Fibroblast of the aortic adventitia (primary cell): ENCODE results near the gene GMDS. TPM values are rescaled to one million over a fixed set of nuclear protein-coding genes. Genes with fewer than 3 reads are reported as not detected.
A peak's percentile ranks its signal among the peaks of the same experiment; 100 is the strongest.

Experiments used
- DNase-seq: peaks from one replicate; pipeline ENCODE4 v3.0.0-alpha.2; 2010; ENCODE audit warnings: low read depth
- H3K4me3 ChIP-seq: 2 replicates; pipeline ENCODE4 v1.5.1; 2011; ENCODE audit warnings: low read depth, mild to moderate bottlenecking, control low read depth, low read length, moderate library complexity
- total RNA-seq: library from RNA; depleted of rRNA; stranded (reverse); fragments of >200 nt; gene quantifications from 2 replicates; pipeline ENCODE4 v1.2.3, GENCODE V29; 2012; ENCODE audit warnings: low replicate concordance
- TF ChIP-seq, protein P1 (sequence below): IDR thresholded peaks from 2 replicates; pipeline ENCODE4 v1.5.1; 2011; ENCODE audit warnings: mild to moderate bottlenecking, low read length, control low read depth, inconsistent platforms; ENCODE audit not compliant: insufficient read depth

GMDS gene
- total RNA-seq, 1 donor: 15.9 TPM

DNA sequence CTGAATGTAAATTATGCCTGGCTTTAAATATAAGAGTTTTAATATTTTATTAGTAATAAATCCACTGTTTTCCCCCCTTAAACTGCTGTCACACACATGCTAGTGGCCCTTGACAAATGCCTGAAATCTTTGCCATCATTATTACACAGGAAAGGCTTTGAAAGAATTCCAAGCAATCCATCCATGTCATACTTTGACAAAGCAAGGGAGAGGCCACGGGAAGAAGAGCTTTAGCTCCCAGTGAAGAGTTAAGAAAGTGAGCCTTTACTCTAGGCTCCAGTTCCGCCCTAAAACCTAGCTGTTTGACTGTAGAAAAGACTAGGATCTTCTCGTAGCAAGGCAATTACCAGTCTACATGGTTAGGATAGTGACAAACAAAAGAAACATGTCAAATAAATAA lies 147.9 kb downstream of the GMDS start:
- no peak for DNase-seq
- H3K4me3 ChIP-seq: no peak overlapping the region
- TF ChIP-seq, protein P1, sequence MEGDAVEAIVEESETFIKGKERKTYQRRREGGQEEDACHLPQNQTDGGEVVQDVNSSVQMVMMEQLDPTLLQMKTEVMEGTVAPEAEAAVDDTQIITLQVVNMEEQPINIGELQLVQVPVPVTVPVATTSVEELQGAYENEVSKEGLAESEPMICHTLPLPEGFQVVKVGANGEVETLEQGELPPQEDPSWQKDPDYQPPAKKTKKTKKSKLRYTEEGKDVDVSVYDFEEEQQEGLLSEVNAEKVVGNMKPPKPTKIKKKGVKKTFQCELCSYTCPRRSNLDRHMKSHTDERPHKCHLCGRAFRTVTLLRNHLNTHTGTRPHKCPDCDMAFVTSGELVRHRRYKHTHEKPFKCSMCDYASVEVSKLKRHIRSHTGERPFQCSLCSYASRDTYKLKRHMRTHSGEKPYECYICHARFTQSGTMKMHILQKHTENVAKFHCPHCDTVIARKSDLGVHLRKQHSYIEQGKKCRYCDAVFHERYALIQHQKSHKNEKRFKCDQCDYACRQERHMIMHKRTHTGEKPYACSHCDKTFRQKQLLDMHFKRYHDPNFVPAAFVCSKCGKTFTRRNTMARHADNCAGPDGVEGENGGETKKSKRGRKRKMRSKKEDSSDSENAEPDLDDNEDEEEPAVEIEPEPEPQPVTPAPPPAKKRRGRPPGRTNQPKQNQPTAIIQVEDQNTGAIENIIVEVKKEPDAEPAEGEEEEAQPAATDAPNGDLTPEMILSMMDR: no peak

DNA sequence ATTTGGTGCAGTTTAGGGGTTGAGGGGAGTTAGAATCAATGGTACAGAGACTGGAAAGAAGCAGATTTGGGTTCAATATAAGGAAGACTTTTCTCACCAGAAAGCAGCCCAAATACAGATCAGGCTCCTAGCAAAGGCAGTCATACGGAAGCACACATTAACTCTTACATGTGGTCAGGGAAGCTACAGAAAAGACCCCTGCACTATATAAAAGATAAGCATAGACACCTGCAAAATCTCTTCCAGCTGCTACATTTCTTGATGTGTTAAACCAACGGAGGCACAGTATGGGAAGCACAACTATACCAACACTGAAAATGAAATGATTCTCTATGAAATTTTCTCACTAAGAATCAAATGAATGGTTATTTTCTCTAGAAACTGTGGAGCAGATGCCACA lies 150.8 kb downstream of the GMDS start:
- no peak overlapping the region for H3K4me3 ChIP-seq
- TF ChIP-seq, protein P1: no peak
- no peak for DNase-seq

DNA sequence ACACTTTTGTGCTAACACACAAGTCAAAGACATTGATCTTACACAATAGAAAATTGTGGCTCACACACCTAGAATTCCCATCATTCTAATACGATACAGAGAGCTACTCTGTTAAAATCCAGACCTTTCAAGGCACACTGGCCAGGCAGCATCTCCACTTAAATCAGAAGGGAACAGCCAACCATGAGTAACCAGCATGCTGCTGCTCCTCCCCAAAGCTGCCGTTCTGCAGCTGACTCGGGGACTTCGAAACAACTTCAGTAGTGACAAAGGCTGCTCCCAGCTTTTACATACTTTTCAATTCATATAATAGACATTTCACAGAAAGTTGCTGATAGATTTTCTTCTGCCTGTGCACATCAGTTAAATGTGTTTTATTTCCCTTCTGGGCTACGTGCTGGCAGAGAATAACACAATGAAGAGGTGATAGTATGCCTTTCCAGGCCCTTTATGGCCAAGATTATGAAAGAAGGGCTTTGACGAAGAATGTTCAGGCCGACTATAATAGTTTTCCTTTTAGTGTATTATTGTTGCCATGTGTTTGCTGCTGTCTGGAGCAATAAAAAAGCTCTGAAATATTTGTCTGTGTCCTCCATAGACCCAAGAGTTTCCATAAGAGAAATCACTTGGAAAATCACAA lies 159.0 kb downstream of the GMDS start:
- TF ChIP-seq, protein P1: no peak
- H3K4me3 ChIP-seq: no peak overlapping the region
- DNase-seq: peak; percentile 30

DNA sequence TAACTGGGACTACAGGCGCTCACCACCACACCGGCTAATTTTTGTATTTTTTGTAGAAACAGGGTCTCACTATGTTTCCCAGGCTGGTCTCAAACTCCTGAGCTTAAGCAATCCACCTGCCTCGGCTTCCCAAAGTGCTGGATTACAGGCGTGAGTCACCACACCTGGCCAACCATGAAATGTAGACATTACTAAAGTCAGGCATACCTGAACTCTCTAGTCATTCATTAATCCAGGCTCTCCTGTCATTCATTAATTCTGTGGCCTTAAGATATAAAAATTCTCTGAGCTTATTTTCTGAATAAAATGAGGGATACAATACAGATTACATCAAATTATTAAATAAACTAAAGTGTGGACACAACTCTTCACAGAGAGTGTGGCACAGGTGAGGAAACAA lies 159.7 kb downstream of the GMDS start:
- DNase-seq: no peak
- TF ChIP-seq, protein P1: no peak
- H3K4me3 ChIP-seq: no peak overlapping the region

DNA sequence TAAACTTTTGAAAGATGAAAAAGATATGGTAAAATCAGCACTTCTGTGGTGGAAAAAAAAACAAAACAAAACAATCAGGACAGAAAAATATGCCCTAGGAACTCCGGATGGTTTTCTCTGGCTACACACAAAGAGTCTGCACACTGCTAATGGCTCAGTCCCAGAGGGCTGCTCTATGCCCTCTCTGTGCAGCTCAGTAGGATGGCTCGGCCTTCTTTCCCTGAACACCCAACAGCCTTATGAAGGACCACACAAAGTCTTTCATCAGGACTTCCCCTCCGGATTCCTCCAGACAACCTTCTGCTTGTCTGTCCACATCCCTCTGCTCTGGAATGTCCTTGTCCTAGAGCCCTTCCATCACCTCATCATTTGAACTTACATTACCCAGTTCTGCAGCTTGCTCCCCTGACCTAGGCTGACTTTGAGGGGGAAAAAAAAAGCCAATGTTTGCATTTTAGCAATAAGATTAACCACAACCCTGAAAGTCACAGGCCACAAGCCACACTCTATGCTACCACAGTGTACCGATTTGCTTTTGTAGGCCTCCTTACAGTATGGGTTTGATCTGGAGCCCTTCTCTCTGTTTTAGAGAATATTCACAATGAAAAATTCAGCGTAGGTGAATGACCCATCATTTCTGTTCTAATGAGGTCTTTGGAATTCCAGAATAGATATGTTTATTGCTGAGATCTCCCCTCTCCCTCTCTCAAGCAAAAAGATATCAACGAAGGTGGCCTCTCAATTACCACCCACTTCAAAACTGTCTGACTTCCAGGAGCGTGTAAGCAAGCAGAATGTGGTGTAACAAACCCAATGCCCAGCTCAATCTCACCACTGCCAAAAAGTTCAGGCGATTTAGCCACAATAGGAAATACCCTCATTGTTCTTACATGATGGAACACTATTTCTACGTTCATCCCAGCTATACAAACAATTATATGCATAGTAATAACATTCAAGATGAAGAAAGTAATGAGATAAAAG lies 164.0 kb downstream of the GMDS start:
- no peak overlapping the region for H3K4me3 ChIP-seq
- TF ChIP-seq, protein P1: no peak
- no peak for DNase-seq

DNA sequence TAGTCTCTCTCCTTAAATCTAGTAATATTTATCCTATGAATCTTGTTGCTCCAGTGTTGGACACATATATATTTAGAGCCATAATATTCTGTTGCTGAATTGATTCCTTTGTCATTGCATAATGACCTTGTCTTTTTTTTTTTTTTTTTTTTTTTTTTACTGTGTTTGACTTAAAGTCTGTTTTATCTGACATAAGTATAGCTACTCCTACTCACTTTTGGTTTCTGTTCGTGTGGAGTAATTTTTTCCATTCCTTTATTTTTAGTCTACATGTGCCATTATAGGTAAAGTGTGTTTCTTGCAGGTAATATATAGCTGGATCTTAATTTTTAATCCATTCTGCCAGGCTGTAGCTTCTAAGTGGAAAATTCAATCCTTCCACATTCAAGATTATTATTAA lies 166.5 kb downstream of the GMDS start:
- no peak for DNase-seq
- H3K4me3 ChIP-seq: no peak overlapping the region
- TF ChIP-seq, protein P1: no peak
